ENCODE results near the gene POU2AF1.

POU2AF1 gene

DNA sequence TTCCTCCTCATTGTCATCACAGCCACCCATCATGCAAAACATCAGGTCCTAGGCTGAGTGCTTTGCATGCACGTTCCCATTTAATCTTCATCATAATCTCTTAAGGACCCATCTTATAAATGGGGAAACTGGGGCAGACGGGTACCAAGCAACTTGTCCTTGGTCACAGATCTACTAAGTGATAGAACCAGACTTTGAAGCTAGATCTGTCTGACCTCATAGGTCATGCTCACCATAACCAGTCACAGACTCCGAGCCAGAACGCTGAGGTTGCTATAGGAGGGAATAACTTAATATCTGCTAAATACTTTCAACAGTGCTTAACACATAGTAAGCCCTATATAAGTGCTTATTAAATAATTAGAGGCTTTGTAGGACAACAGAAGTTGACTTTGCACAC lies 43.0 kb downstream of the POU2AF1 start:
- TF ChIP-seq BACH2 (CRISPR knock-in tag; IDR thresholded peaks at IDR 0.05; ENCODE audit: borderline replicate concordance) (no peak), PATZ1 (CRISPR knock-in tag; IDR thresholded peaks at IDR 0.05; ENCODE audit: borderline replicate concordance) (no peak)
- ATAC-seq: no peak

DNA sequence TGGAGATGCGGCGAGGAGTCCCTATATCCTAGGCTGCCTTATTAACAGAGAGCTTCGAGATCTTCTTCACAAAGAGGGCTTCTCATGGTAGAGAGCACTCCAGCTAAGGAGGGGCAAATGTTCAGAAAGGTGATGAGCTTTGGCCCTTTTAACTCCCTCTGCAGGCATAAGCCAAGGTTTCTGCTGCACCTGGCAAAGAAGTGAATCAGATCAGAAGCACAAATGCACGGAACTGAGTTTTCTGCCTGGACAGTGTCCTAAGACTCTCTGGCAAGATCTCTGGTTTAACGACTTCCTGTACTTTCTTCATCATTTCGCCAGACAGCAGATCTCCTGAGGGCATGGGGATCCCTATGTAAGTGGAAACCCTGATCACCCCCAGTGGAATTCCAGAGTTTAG lies 43.5 kb downstream of the POU2AF1 start:
- no peak for ATAC-seq
- TF ChIP-seq, protein P1, sequence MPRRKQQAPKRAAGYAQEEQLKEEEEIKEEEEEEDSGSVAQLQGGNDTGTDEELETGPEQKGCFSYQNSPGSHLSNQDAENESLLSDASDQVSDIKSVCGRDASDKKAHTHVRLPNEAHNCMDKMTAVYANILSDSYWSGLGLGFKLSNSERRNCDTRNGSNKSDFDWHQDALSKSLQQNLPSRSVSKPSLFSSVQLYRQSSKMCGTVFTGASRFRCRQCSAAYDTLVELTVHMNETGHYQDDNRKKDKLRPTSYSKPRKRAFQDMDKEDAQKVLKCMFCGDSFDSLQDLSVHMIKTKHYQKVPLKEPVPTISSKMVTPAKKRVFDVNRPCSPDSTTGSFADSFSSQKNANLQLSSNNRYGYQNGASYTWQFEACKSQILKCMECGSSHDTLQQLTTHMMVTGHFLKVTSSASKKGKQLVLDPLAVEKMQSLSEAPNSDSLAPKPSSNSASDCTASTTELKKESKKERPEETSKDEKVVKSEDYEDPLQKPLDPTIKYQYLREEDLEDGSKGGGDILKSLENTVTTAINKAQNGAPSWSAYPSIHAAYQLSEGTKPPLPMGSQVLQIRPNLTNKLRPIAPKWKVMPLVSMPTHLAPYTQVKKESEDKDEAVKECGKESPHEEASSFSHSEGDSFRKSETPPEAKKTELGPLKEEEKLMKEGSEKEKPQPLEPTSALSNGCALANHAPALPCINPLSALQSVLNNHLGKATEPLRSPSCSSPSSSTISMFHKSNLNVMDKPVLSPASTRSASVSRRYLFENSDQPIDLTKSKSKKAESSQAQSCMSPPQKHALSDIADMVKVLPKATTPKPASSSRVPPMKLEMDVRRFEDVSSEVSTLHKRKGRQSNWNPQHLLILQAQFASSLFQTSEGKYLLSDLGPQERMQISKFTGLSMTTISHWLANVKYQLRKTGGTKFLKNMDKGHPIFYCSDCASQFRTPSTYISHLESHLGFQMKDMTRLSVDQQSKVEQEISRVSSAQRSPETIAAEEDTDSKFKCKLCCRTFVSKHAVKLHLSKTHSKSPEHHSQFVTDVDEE (CRISPR knock-in tag; IDR thresholded peaks at IDR 0.05): no peak
- TF ChIP-seq TOX (CRISPR knock-in tag; IDR thresholded peaks at IDR 0.05; ENCODE audit: borderline replicate concordance) (no peak), BACH2 (CRISPR knock-in tag; IDR thresholded peaks at IDR 0.05; ENCODE audit: borderline replicate concordance) (no peak), ZNF70 (CRISPR knock-in tag; IDR thresholded peaks at IDR 0.05) (no peak), OSR1 (CRISPR knock-in tag; IDR thresholded peaks at IDR 0.05) (no peak), ZNF565 (CRISPR knock-in tag; conservative IDR thresholded peaks at IDR 0.05; ENCODE audit: low read depth) (no peak), PATZ1 (CRISPR knock-in tag; IDR thresholded peaks at IDR 0.05; ENCODE audit: borderline replicate concordance) (no peak), ZFP30 (CRISPR knock-in tag; IDR thresholded peaks at IDR 0.05) (no peak), PPARA (CRISPR knock-in tag; IDR thresholded peaks at IDR 0.05; ENCODE audit: borderline replicate concordance) (no peak), SNAI2 (CRISPR knock-in tag; IDR thresholded peaks at IDR 0.05) (no peak), ARNTL (CRISPR knock-in tag; IDR thresholded peaks at IDR 0.05; ENCODE audit: borderline replicate concordance, low read depth) (no peak), ZNF8 (CRISPR knock-in tag; IDR thresholded peaks at IDR 0.05) (no peak), TCF4 (CRISPR knock-in tag; IDR thresholded peaks at IDR 0.05; ENCODE audit: borderline replicate concordance) (no peak), CREB5 (CRISPR knock-in tag; IDR thresholded peaks at IDR 0.05; ENCODE audit: low read depth) (no peak), ISL1 (CRISPR knock-in tag; IDR thresholded peaks at IDR 0.05) (no peak), ZFP3 (CRISPR knock-in tag; IDR thresholded peaks at IDR 0.05) (no peak)
- TF ChIP-seq, protein P2, sequence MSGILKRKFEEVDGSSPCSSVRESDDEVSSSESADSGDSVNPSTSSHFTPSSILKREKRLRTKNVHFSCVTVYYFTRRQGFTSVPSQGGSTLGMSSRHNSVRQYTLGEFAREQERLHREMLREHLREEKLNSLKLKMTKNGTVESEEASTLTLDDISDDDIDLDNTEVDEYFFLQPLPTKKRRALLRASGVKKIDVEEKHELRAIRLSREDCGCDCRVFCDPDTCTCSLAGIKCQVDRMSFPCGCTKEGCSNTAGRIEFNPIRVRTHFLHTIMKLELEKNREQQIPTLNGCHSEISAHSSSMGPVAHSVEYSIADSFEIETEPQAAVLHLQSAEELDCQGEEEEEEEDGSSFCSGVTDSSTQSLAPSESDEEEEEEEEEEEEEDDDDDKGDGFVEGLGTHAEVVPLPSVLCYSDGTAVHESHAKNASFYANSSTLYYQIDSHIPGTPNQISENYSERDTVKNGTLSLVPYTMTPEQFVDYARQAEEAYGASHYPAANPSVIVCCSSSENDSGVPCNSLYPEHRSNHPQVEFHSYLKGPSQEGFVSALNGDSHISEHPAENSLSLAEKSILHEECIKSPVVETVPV (CRISPR knock-in tag; IDR thresholded peaks at IDR 0.05): no peak
- TF ChIP-seq, protein P3, sequence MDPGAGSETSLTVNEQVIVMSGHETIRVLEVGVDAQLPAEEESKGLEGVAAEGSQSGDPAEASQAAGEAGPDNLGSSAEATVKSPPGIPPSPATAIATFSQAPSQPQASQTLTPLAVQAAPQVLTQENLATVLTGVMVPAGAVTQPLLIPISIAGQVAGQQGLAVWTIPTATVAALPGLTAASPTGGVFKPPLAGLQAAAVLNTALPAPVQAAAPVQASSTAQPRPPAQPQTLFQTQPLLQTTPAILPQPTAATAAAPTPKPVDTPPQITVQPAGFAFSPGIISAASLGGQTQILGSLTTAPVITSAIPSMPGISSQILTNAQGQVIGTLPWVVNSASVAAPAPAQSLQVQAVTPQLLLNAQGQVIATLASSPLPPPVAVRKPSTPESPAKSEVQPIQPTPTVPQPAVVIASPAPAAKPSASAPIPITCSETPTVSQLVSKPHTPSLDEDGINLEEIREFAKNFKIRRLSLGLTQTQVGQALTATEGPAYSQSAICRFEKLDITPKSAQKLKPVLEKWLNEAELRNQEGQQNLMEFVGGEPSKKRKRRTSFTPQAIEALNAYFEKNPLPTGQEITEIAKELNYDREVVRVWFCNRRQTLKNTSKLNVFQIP (CRISPR knock-in tag; IDR thresholded peaks at IDR 0.05; ENCODE audit: borderline replicate concordance, low read depth): no peak

Measured in SK-N-SH treated with all-trans-retinoic acid at 6 μM for 48 hours (cell line).